Endothelial cell of umbilical vein (primary cell): ENCODE measurements around the gene OR51Q1.

Source experiments
- CTCF ChIP-seq, 2 donors: IDR thresholded peaks; 1 replicate in 1 of 2; 2 replicates in 1 of 2; pipeline ENCODE4 v1.5.1; 2011; ENCODE audit warnings: low read length in 2 of 2, mild to moderate bottlenecking in 2 of 2, moderate library complexity in 2 of 2, control low read depth in 1 of 2, inconsistent platforms in 1 of 2, low read depth in 1 of 2; ENCODE audit not compliant: insufficient read depth in 1 of 2; ENCODE audit errors: extremely low read depth in 1 of 2
- EZH2 ChIP-seq: IDR thresholded peaks from 2 replicates; pipeline ENCODE4 v1.6.1; 2012; ENCODE audit warnings: borderline replicate concordance, low read depth, mild to moderate bottlenecking, moderate library complexity, low read length, inconsistent platforms; ENCODE audit not compliant: severe bottlenecking
- MAX ChIP-seq: IDR thresholded peaks from 2 replicates; pipeline ENCODE4 v1.6.1; 2011; ENCODE audit not compliant: insufficient read depth, insufficient read length

DNA sequence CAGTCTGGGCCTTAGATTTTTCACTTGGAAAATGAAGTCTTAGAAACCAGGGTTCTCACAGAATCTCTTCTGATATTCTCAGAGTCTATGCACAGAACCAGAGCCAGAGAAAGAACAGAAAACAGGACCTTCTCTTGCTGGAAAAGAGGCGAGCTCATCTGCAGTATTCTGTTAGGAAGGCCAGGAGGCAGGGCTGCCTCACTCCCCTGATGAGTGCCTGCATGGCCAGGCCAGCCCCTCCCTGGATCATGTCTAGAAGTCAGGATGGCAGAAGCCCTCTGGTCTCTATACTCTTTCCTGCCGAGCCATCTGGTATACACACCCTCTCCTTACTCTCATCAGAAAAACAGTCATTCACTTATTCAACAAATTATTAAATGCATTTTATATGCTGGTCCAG, 37.6 kb upstream of the OR51Q1 start:
- TF ChIP-seq MAX (no peak), EZH2 (no peak), CTCF (IDR thresholded peaks at IDR 0.05; ENCODE audit: extremely low read depth in 1 of 2, insufficient read depth in 1 of 2, low read depth in 1 of 2, low read length in 2 of 2) (no peak)
